Adipose tissue (tissue), 3 donors: Measurements from ENCODE around the gene VAX1. TPM values are rescaled to one million over a fixed set of nuclear protein-coding genes. Genes with fewer than 3 reads are reported as not detected.
"Not testable (repeated sequence)": the region's sequence is repeated elsewhere in the genome, so short reads cannot be mapped to it uniquely, and the experiment has no call there.

Experiments used
- H3K27ac ChIP-seq: one replicate; pipeline ENCODE4 v1.5.1; 2013; ENCODE audit warnings: low read depth, low read length
- WGBS, 3 donors: extraction: QIAGEN DNeasy Blood & Tissue Kit; methylation state at CpG; one replicate each; pipeline ENCODE4 v1.1.7; 2013; 5-methylcytosine and 5-hydroxymethylcytosine counted together
- polyA plus RNA-seq, 3 donors: library from polyadenylated mRNA; stranded (reverse); fragments of 200-250 nt; gene quantifications; one replicate each; pipeline ENCODE4 v1.2.3, GENCODE V29; 2013
- donor health status: healthy with polysubstance abuse.
- donor health status: Bipolar disorder and iron deficiency.
- donor health status: healthy.

Gene VAX1
- polyA plus RNA-seq, 3 donors: not detected

- no peak overlapping the region for H3K27ac ChIP-seq
- 6 to 10% (median 8%) methylated on average over 16 to 19 of the region's 19 CpGs for WGBS, 3 donors
Measured at GRCh38 chr10:117138838-117139580, 939 bp upstream of the VAX1 start.

GRCh38 chr10:117137031-117137910, 799 bp downstream of the VAX1 start:
- WGBS, 3 donors: 1 to 2% (median 2%) methylated on average over 84 to 98 of the region's 98 CpGs

GRCh38 chr10:117136391-117136975, 1.6 kb downstream of the VAX1 start:
- WGBS, 3 donors: 35 to 41% (median 35%) methylated on average over 34 of the region's 34 CpGs

More at GRCh38 chr10:117137031-117137910, 799 bp downstream of the VAX1 start:
- H3K27ac ChIP-seq: no peak overlapping the region

DNA sequence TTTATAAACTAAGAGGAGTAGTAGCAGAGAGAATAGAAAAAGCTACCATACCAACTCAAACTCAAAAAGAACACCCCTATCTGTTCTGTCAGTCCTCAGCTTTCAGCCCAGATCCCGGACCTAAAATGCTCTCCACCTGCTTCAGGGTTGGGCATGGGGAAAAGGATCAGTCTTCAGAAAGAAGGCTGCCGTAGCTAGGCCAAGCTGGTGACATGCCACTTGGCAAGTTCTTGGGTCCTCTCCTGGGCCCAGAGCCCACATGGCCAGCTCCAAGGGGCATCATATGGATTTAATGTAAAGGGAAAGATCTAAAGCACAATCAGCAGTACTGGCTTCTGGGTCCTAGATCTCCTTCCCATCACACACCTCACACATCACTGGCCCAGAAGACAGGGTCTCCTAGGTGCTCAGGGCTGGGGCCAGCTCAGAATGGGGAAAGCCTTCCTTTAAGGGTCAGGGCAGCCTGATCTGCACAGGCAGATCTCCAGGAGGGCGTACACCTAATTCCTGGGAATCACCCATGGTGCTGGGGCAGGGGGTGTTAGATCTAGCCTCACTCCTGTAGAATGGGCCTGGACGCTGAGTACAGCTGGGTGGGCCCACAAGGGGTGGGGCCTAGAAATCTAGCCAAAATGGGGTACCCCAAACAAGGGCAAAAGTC, 2.5 kb downstream of the VAX1 start:
- H3K27ac ChIP-seq: no peak overlapping the region
- WGBS, 3 donors: 91 to 95% (median 94%) methylated on average over 4 of the region's 4 CpGs

More at GRCh38 chr10:117136391-117136975, 1.6 kb downstream of the VAX1 start:
- H3K27ac ChIP-seq: no peak overlapping the region

- H3K27ac ChIP-seq: no peak overlapping the region
- 65 to 92% (median 68%) methylated on average over 6 of the region's 6 CpGs for WGBS, 3 donors
Measured at GRCh38 chr10:117135026-117135372, 3.1 kb downstream of the VAX1 start.

- 6 to 13% (median 7%) methylated on average over 57 to 72 of the region's 72 CpGs for WGBS, 3 donors
- H3K27ac ChIP-seq: no peak overlapping the region
Measured at GRCh38 chr10:117134306-117135025, 3.6 kb downstream of the VAX1 start.

GRCh38 chr10:117134056-117134305, 4.1 kb downstream of the VAX1 start:
- 2 to 3% (median 2%) methylated on average over 19 to 28 of the region's 28 CpGs for WGBS, 3 donors
- H3K27ac ChIP-seq: no peak overlapping the region

GRCh38 chr10:117133273-117134055, 4.6 kb downstream of the VAX1 start:
- WGBS, 3 donors: 8 to 10% (median 9%) methylated on average over 30 of the region's 30 CpGs
- no peak overlapping the region for H3K27ac ChIP-seq

GRCh38 chr10:117132751-117133231, 5.3 kb downstream of the VAX1 start:
- 5 to 8% (median 6%) methylated on average over 27 of the region's 27 CpGs for WGBS, 3 donors
- H3K27ac ChIP-seq: no peak overlapping the region

- WGBS, 3 donors: 4 to 5% (median 5%) methylated on average over 47 of the region's 47 CpGs
- H3K27ac ChIP-seq: no peak overlapping the region
Measured at GRCh38 chr10:117131376-117132327, 6.4 kb downstream of the VAX1 start.

DNA sequence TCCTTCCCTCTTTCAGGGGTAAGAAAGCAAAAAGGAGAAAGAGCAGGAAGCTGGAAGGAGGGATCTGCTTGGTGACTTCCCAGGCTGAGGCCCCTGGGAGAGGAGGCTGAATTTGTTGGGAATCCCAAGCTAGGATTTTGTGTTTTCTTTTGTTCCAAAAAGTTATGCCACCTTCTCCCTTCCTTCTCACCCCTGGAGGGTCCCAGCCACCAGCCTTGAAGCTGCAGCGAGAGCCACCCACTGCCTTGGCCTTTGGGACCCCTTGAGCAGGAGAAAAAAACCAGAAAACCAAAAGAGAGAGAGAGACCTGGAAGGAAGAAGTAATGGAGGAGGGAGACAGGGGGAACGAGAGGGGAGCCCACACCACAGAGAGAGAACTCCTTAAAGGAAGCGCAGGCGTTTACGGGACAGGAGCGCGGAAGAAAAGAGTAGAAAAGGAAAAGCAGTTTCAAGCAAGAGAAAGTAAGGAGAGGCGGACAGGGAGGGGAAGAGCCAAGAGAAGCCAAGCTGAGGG, 7.2 kb downstream of the VAX1 start:
- H3K27ac ChIP-seq: no peak overlapping the region
- WGBS, 3 donors: 20 to 40% (median 31%) methylated on average over 8 of the region's 8 CpGs

DNA sequence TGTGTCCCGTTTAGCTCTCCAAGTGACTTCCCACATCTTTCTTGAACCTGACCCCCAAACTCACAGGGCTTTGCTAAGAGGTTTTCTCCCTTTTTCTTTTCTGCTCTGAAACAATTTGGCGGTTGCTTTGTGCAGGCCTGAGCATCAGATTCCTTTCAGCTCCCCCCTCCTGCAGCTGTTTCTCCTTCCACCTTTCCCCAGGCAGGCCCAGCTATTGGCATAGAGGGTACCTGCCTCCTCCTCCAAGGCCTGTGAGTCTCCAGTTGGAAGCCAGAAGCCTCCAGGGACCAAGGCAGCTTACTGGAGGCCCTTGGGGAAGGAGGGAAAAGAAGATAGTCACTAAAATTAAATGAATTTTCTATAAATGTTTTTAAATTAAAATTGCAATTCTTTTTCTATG, 7.7 kb downstream of the VAX1 start:
- 67 to 89% (median 75%) methylated on average over 2 of the region's 2 CpGs for WGBS, 3 donors
- no peak overlapping the region for H3K27ac ChIP-seq

GRCh38 chr10:117126645-117127044, 11.4 kb downstream of the VAX1 start:
- WGBS, 3 donors: 90 to 97% (median 95%) methylated on average over 12 to 16 of the region's 23 CpGs
- H3K27ac ChIP-seq: not testable (repeated sequence)

- H3K27ac ChIP-seq: no peak overlapping the region
- WGBS, 3 donors: 59 to 76% (median 59%) methylated on average over 26 of the region's 26 CpGs
Measured at GRCh38 chr10:117126034-117126433, 12.0 kb downstream of the VAX1 start.

DNA sequence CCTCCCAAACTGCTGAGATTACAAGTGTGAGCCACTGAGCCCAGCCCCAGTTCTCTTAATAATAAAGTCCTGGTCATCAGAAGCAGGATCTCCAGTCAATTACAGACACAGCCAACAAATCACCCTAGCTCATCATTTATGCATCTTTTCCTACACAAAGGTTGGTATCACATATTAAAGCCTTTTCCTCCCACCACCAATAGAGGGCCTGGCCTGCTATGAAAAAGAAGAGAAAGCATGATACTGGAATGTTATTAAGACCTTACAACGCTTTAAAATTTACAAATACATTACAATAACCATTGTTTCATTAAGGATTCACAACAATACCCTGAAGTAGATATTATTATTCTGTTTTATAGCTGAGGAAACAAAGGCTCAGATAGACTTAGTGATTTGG, 25.9 kb downstream of the VAX1 start:
- no peak overlapping the region for H3K27ac ChIP-seq
- 24 to 60% (median 48%) methylated on average over 1 of the region's 1 CpG for WGBS, 3 donors

GRCh38 chr10:117107238-117107637, 30.8 kb downstream of the VAX1 start:
- WGBS, 3 donors: 28 to 54% (median 39%) methylated on average over 4 of the region's 4 CpGs
- H3K27ac ChIP-seq: no peak overlapping the region
